Left ventricle myocardium inferior (tissue), 1 donor: ENCODE results near the gene PCDHGC5. TPM values are rescaled to one million over a fixed set of nuclear protein-coding genes. Genes with fewer than 3 reads are reported as not detected.
A peak's percentile ranks its signal among the peaks of the same experiment; 100 is the strongest.

ENCODE experiments used
- DNase-seq: peaks from one replicate; pipeline ENCODE4 v3.0.0-alpha.2; 2020
- H3K27ac ChIP-seq: fragments of 200-600 bp; replicated peaks from 2 replicates; pipeline ENCODE4 v1.8.0; 2021
- H3K27me3 ChIP-seq: fragments of 200-600 bp; 2 replicates; pipeline ENCODE4 v1.8.0; 2021; ENCODE audit warnings: low read depth
- H3K36me3 ChIP-seq: fragments of 200-600 bp; 2 replicates; pipeline ENCODE4 v1.8.0; 2021
- H3K4me1 ChIP-seq: fragments of 200-600 bp; 2 replicates; pipeline ENCODE4 v1.8.0; 2021
- H3K4me3 ChIP-seq: fragments of 200-600 bp; 2 replicates; pipeline ENCODE4 v1.8.0; 2021; ENCODE audit warnings: mild to moderate bottlenecking, moderate library complexity
- H3K9me3 ChIP-seq: fragments of 200-600 bp; replicated peaks from 2 replicates; pipeline ENCODE4 v1.8.0; 2021
- intact Hi-C: fragments of 100-400 bp; cut with micrococcal nuclease; formaldehyde crosslinking; loops from one replicate; pipeline ENCODE4 v1.11.0; 2022
- total RNA-seq: library from RNA; stranded (reverse); fragmentation: NEBNext Ultra II Directional; extraction: Animal tissue kit (Norgen Biotek cat#: 25700); gene quantifications from one replicate; pipeline ENCODE4 v1.2.1, GENCODE V29; 2021
- TF ChIP-seq, protein P1 (sequence below): fragments of 200-600 bp; IDR thresholded peaks from 2 replicates; pipeline ENCODE4 v1.8.0; 2021; ENCODE audit warnings: antibody characterized with exemption, mild to moderate bottlenecking, borderline replicate concordance
- donor health status: DM: no; HTN: yes; CAD: no; lungs with severe emphysema.

Gene PCDHGC5
- total RNA-seq, 1 donor from 2014 or later: 2.9 TPM

DNA sequence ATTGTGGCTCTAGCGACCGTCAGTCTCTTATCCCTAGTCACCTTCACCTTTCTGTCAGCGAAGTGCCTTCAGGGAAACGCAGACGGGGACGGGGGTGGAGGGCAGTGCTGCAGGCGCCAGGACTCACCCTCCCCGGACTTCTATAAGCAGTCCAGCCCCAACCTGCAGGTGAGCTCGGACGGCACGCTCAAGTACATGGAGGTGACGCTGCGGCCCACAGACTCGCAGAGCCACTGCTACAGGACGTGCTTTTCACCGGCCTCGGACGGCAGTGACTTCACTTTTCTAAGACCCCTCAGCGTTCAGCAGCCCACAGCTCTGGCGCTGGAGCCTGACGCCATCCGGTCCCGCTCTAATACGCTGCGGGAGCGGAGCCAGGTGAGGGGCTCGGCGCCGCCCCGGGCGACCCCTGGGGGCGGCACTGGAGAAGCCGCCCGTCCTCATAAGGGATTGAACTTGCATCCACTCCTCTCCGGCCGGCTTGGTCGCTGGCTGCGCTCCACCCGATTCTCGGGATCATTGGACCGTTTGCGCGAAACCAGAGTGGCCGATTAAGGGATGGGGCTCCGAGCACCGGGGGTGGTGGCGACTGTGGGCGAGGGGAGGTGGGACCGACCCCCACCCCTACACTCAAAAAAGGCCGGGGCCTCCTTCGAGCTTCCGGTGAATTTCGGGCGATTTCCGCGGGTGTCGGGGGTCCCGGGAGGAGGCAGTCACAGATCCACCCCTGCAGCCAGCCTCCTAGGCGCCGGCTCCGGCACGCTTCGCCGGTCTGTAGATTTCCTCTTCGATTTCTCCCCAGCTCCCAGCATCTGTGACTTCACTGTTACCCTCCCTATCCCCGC lies 2.7 kb downstream of the PCDHGC5 start:
- Histone ChIP-seq H3K4me3 (peak overlapping the region; percentile 15), H3K27me3 (no peaks in the 10 kb centered on the region), H3K27ac (no peak overlapping the region), H3K36me3 (peaks cover 40% of the 10 kb centered on the region), H3K4me1 (peaks cover 68% of the 10 kb centered on the region), H3K9me3 (no peaks in the 10 kb centered on the region)
- no peak for DNase-seq
- TF ChIP-seq, protein P1, sequence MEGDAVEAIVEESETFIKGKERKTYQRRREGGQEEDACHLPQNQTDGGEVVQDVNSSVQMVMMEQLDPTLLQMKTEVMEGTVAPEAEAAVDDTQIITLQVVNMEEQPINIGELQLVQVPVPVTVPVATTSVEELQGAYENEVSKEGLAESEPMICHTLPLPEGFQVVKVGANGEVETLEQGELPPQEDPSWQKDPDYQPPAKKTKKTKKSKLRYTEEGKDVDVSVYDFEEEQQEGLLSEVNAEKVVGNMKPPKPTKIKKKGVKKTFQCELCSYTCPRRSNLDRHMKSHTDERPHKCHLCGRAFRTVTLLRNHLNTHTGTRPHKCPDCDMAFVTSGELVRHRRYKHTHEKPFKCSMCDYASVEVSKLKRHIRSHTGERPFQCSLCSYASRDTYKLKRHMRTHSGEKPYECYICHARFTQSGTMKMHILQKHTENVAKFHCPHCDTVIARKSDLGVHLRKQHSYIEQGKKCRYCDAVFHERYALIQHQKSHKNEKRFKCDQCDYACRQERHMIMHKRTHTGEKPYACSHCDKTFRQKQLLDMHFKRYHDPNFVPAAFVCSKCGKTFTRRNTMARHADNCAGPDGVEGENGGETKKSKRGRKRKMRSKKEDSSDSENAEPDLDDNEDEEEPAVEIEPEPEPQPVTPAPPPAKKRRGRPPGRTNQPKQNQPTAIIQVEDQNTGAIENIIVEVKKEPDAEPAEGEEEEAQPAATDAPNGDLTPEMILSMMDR: no peak
- intact Hi-C loops: no loop called here

DNA sequence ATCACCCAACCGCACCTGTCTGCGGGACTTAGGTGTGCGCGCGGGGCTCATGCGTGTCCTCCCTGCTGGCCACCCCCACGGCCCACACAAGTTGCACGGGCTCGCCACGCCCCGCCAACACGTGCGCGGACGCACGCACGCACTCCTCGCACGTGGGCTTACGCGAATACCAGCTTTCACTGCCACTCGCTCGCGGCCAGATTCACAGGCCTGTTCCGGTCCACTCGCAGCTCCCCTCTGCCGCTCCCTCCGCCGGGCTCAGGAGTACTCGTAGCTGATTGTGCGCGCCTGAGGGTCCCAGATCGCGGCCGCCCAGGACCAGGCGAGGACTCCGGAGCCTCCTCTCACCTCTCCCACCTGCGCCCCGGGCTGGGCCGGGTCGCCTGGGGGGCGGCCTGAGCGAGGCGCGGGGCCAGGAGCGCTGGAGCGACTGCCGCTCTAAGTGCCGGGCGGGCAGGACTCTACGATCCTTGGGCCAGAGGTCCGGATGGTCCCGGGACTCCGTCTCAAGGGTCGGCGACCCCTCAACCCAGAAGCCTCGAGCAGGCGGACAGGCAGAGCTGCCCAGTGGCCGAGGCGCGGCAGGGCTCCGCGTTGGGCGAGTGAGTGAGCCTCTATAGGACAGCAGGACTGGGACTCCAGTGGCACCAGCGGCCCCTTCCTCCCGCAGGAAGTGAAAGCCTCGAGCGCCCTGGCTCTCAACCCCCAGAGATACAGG lies 3.4 kb downstream of the PCDHGC5 start:
- intact Hi-C loops: no loop called here
- peak overlapping the region; percentile 15 for H3K4me3 ChIP-seq
- no peak for DNase-seq
- peaks cover 46% of the 10 kb centered on the region for H3K36me3 ChIP-seq
- H3K4me1 ChIP-seq: peaks cover 60% of the 10 kb centered on the region
- no peaks in the 10 kb centered on the region for H3K9me3 ChIP-seq
- TF ChIP-seq, protein P1: no peak
- H3K27me3 ChIP-seq: no peaks in the 10 kb centered on the region
- H3K27ac ChIP-seq: peak overlapping the region; percentile 36

DNA sequence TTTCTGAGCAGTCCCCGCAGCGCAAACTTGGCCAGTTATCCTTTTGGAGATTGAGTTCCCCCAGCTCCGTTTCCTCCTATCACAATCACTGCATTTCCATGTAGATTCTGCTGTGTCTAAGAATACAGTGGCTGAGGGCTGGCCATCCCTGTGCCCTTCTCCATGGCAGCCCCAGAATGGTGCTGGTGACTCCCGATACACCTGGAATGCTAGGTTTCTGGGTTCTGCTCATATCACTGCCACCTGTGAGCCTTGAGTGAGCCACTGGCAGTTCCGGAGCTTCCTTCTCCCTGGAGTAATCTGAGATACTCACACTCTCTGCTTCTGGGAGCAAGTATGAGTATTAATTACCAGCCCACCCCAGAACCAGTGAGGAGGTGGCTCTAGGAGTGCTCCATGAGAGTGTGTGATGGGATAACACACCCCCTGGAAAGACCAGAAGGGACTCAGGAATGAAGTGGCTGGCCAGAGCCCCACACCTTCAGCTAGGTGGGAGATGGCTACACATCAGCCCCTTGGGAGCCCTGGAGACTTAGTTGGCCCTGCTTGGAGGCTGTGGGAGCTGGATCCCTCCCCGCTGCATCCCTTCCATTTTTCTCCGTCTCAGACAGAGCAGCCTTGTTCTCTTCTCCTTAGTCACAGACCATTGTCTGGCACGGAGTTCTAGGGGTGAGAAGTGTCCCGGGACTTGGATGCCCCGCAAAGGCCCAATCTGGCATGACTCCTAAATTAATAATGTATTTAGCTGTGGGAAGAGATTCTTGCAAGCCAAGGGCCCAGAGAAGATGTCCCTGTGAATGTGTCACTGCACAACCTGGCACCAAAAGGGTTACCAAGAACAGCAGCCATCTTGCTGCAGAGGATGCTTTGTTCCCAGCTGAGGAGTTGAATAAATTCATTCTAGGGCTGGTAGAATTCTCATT lies 4.9 kb downstream of the PCDHGC5 start:
- no peak for DNase-seq
- Histone ChIP-seq H3K36me3 (peaks cover 57% of the 10 kb centered on the region), H3K4me3 (no peak overlapping the region), H3K9me3 (no peaks in the 10 kb centered on the region), H3K27me3 (no peaks in the 10 kb centered on the region), H3K4me1 (peaks cover 47% of the 10 kb centered on the region), H3K27ac (peak overlapping the region; percentile 36)
- intact Hi-C loops: no loop called here
- TF ChIP-seq, protein P1: no peak

DNA sequence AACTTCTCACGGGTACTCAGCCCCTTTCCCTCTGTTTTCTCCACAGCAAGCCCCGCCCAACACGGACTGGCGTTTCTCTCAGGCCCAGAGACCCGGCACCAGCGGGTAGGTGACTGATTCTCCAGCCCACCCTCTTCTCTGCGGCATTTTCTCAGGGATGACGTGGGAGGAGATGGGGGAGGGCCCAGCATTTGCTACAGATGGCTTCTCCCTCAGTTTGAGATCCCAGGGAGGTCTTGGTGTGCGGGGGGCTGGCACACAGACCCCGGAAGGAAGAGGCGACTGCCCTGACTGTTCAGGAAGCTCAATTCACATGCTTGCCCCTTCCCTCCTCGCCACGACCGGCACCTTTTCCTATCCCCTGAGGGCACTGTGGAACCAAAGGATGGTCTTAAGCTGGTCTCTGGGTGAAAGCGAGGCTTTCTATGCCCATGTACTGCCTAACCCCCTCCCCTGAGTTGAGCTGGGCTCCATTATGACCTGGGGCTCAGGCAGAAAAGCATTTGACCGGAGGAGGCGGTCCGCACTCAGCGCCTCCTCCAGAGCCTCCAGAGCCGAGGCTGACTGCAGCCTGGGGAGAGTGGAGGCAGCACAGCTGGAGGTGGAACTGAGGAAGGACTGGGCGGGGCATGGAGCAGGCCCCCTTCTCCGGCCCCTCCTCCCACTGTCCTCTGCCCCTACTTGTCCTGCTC lies 6.0 kb downstream of the PCDHGC5 start:
- Histone ChIP-seq H3K27ac (peak overlapping the region; percentile 23), H3K36me3 (peaks cover 62% of the 10 kb centered on the region), H3K27me3 (no peaks in the 10 kb centered on the region), H3K4me1 (peaks cover 36% of the 10 kb centered on the region), H3K4me3 (no peak overlapping the region), H3K9me3 (no peaks in the 10 kb centered on the region)
- intact Hi-C loops: no loop called here
- TF ChIP-seq, protein P1: no peak
- DNase-seq: no peak

DNA sequence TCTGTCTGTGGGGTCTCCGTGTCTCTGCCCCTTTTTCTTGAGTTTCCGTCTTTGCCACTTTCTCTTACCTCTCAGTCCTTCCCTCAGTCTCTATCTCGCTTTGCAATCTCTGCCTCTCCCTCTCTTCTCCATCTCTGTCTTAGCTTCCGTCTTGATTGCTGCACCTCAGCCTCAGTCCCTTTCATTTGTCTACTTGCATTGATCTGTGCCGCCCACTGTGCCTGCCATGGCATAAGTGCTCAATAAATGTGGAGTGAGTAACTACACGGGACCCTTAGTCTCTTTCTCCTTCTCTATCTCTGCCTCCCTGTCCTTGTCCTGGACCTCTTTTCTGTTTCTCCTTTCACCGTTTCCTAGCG lies 6.6 kb downstream of the PCDHGC5 start:
- Histone ChIP-seq H3K9me3 (no peaks in the 10 kb centered on the region), H3K27ac (peak overlapping the region; percentile 23), H3K4me1 (peaks cover 36% of the 10 kb centered on the region), H3K36me3 (peaks cover 63% of the 10 kb centered on the region), H3K4me3 (no peak overlapping the region), H3K27me3 (no peaks in the 10 kb centered on the region)
- intact Hi-C loops: no loop called here
- TF ChIP-seq, protein P1: no peak
- DNase-seq: no peak
